GM21526 (cell line): ENCODE measurements around the gene RANBP10.
"Not testable (repeated sequence)": the region's sequence is repeated elsewhere in the genome, so short reads cannot be mapped to it uniquely, and the experiment has no call there.

Experiments
- ATAC-seq: cut with Tn5 transposase; IDR thresholded peaks from one replicate; pipeline ENCODE4 v1.9.1; 2021; ENCODE audit warnings: moderate library complexity; ENCODE audit not compliant: unreplicated experiment, low FRiP score

Gene RANBP10

GRCh38 chr16:67781565-67781921, 24.8 kb downstream of the RANBP10 start:
- no peak for ATAC-seq

GRCh38 chr16:67780847-67781564, 25.4 kb downstream of the RANBP10 start:
- ATAC-seq, result no peak

- ATAC-seq, result no peak
Measured at GRCh38 chr16:67779256-67780014, 26.9 kb downstream of the RANBP10 start.

- ATAC-seq, result no peak
Measured at GRCh38 chr16:67775273-67775672, 31.1 kb downstream of the RANBP10 start.

- ATAC-seq, result no peak
Measured at GRCh38 chr16:67774457-67774853, 31.9 kb downstream of the RANBP10 start.

GRCh38 chr16:67773569-67774456, 32.5 kb downstream of the RANBP10 start:
- ATAC-seq, result no peak

GRCh38 chr16:67773099-67773498, 33.3 kb downstream of the RANBP10 start:
- ATAC-seq, result no peak

- no peak for ATAC-seq
Measured at GRCh38 chr16:67770346-67770991, 35.9 kb downstream of the RANBP10 start.

GRCh38 chr16:67767953-67768352, 38.4 kb downstream of the RANBP10 start:
- no peak for ATAC-seq

- ATAC-seq, result no peak
Measured at GRCh38 chr16:67766291-67766690, 40.1 kb downstream of the RANBP10 start.

GRCh38 chr16:67764158-67764667, 42.1 kb downstream of the RANBP10 start:
- no peak for ATAC-seq

GRCh38 chr16:67763066-67763465, 43.3 kb downstream of the RANBP10 start:
- ATAC-seq, result no peak

- ATAC-seq, result no peak
Measured at GRCh38 chr16:67762385-67762784, 44.0 kb downstream of the RANBP10 start.

- no peak for ATAC-seq
Measured at GRCh38 chr16:67761924-67762323, 44.4 kb downstream of the RANBP10 start.

GRCh38 chr16:67760956-67761230, 45.5 kb downstream of the RANBP10 start:
- no peak for ATAC-seq

- ATAC-seq, result no peak
Measured at GRCh38 chr16:67760206-67760955, 46.0 kb downstream of the RANBP10 start.

- no peak for ATAC-seq
Measured at GRCh38 chr16:67758966-67759365, 47.4 kb downstream of the RANBP10 start.

GRCh38 chr16:67758006-67758405, 48.4 kb downstream of the RANBP10 start:
- ATAC-seq, result no peak

GRCh38 chr16:67752641-67753040, 53.7 kb downstream of the RANBP10 start:
- ATAC-seq, result no peak

GRCh38 chr16:67751331-67751730, 55.0 kb downstream of the RANBP10 start:
- ATAC-seq, result not testable (repeated sequence)
